WTC11 (cell line): ENCODE results near the gene EXOSC7.

ENCODE experiments used
- ATF2 ChIP-seq: sonication (generic); formaldehyde crosslinking; IDR thresholded peaks from 2 replicates; pipeline ENCODE4 v1.8.1; 2022; ENCODE audit warnings: low read depth, missing genetic modification reagents, borderline replicate concordance
- ATF3 ChIP-seq: sonication (generic); formaldehyde crosslinking; conservative IDR thresholded peaks from 2 replicates; pipeline ENCODE4 v1.8.1; 2022; ENCODE audit warnings: mild to moderate bottlenecking, missing genetic modification reagents
- CTCF ChIP-seq: fragments of 200-600 bp; IDR thresholded peaks from 2 replicates; pipeline ENCODE4 v1.8.0; 2022; ENCODE audit warnings: antibody characterized with exemption
- KAT7 ChIP-seq: sonication (generic); formaldehyde crosslinking; IDR thresholded peaks from 2 replicates; pipeline ENCODE4 v1.8.1; 2023; ENCODE audit warnings: missing genetic modification reagents, mild to moderate bottlenecking, borderline replicate concordance
- NFATC4 ChIP-seq: fragments of 250-450 bp; sonication (Bioruptor Pico); IDR thresholded peaks from 2 replicates; pipeline ENCODE4 v1.9.0; 2021; ENCODE audit warnings: mild to moderate bottlenecking
- NFYB ChIP-seq: sonication (generic); formaldehyde crosslinking; conservative IDR thresholded peaks from 2 replicates; pipeline ENCODE4 v1.8.0; 2022; ENCODE audit warnings: low read depth, missing genetic modification reagents
- STAT6 ChIP-seq: sonication (generic); formaldehyde crosslinking; conservative IDR thresholded peaks from 2 replicates; pipeline ENCODE4 v1.8.1; 2023; ENCODE audit warnings: mild to moderate bottlenecking, low read depth, missing genetic modification reagents, moderate library complexity
- ZNF232 ChIP-seq: sonication (generic); formaldehyde crosslinking; IDR thresholded peaks from 2 replicates; pipeline ENCODE4 v1.8.0; 2022; ENCODE audit warnings: mild to moderate bottlenecking, missing genetic modification reagents

GRCh38 chr3:44926921-44927320, 49.1 kb upstream of the EXOSC7 start:
- TF ChIP-seq STAT6 (CRISPR knock-in tag) (no peak), CTCF (no peak), ATF2 (CRISPR knock-in tag) (no peak), NFYB (no peak), KAT7 (CRISPR knock-in tag) (no peak), ZNF232 (CRISPR knock-in tag) (no peak), ATF3 (CRISPR knock-in tag) (no peak), NFATC4 (CRISPR knock-in tag) (no peak)
